Stimulated activated CD4-positive, alpha-beta T cell treated with anti-CD3 and anti-CD28 coated beads, Interleukin-15, amount 100 ng/mL, for 24 hours (primary cell): ENCODE measurements around the gene F8A2.
"Not testable (repeated sequence)": the region's sequence is repeated elsewhere in the genome, so short reads cannot be mapped to it uniquely, and the experiment has no call there.

ENCODE experiments used
- DNase-seq: peaks from one replicate; pipeline ENCODE4 v3.0.0-alpha.2; 2020

The F8A2 gene

DNA sequence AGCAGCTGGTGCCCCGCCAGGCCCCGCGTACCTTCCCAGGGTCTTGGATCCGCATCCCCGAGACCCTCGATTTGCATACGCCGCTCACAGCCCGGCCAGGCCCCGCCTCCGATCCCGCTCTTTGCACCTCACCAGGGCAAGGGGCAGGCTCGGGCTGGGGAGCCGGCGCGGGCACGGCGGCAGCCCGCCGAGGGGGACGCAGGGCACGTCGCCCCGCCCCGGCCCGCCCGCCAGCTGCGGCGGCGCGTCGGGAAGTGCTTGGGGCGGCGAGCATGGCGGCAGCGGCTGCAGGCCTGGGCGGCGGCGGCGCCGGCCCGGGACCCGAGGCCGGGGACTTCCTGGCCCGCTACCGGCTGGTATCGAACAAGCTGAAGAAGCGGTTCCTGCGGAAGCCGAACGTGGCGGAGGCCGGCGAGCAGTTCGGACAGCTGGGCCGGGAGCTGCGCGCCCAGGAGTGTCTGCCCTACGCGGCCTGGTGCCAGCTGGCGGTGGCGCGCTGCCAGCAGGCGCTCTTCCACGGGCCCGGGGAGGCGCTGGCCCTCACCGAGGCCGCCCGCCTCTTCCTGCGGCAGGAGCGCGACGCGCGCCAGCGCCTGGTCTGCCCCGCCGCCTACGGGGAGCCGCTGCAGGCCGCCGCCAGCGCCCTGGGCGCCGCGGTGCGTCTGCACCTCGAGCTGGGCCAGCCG lies at the start of gene F8A2:
Gene F8A2 (plus strand): TSS at position 253 of the 686 bp plus-strand sequence. CDS start 20 bp downstream, at position 273.
- DNase-seq = not testable (repeated sequence)

GRCh38 chrX:155333544-155334100 lies 48.3 kb upstream of the F8A2 start:
- DNase-seq = no peak

DNA sequence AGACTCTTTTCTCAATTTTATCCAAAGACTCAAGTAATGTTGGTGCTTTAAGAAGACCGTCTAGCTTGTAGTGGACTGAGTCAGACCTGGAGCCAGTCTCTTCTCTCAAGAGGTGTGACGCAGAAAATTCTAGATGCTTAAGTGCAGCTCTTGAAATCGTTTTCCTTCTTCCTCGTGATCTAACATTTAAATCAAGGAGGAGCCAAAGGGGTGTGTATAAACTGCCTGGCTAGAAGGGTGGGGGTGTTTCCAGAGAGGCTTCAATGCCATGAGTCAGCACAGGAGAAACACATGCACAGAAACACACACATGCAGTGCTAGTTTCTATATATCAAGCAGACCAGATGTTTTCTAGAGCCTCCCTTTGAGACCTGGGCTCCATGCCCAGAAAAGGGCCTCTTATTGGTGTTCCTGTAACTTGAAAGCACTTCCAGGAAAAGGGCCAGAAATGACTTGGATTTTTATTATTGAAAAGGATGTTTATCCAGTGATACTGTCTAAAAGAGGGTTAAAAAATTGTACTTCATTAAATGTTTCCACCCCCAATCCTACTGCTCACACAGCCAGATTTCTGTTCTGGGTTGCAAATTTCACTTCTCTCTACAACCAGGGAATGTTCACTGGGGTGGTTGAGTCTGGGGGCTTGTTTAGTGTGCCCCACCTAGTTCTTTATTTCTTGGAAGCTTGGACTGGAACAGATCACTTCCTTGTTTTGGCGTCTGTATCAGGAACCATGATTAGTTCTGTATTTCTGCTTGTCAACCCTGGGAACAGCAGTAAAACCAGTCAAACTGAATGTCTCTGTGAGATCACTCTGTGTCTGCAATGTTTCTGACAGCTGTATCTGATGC lies 47.2 kb upstream of the F8A2 start, which contains the start of gene CLIC2:
Gene CLIC2 (minus strand): TSS at position 129 of the 851 bp plus-strand sequence. CDS start 187 bp downstream, outside the sequence.
- DNase-seq = no peak

GRCh38 chrX:155335337-155335712 lies 46.6 kb upstream of the F8A2 start:
- DNase-seq = not testable (repeated sequence)

DNA sequence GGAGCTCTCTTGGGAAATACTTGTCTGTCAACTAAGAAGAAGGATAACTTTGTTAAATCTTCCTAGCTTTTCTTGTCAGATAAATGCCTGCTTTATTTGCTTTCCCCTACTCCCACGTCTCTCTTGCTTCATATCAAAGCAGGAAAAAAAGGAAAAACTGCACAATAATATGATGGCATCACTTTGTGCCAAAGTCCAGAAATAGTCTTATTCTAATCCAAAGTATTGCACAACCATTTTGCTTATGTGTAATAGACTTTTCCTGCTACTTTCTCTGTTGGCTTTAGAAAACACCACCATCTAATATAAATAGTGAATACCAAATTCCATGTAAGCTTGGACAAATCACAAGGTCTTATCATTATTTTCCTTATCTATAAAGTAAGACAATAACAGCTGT lies 36.2 kb upstream of the F8A2 start:
- DNase-seq = not testable (repeated sequence)

- not testable (repeated sequence) for DNase-seq
Observed at GRCh38 chrX:155349448-155349847, 32.4 kb upstream of the F8A2 start.

DNA sequence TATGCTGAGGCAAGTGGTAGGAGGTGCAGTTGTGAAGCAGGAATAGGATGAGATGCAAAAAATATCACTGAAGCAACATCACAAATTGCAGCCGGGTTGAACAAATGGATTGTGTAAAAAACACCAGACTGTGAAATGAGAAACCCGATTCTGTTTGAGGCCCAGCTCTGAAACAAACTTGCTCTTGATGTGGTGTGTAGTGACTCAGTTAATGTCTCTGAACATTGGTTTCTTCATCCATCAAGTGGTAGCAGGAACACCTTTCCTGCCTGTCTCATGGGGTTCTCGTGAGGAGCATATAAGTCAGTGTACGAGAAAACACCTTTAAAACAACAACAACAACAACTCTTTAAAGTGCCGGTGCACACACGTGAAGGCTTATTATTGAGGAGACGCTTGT lies 18.2 kb upstream of the F8A2 start:
- not testable (repeated sequence) for DNase-seq

GRCh38 chrX:155373777-155374458 lies 8.0 kb upstream of the F8A2 start:
- DNase-seq = not testable (repeated sequence)

- DNase-seq = not testable (repeated sequence)
Observed at GRCh38 chrX:155379802-155380201, 2.1 kb upstream of the F8A2 start.

DNA sequence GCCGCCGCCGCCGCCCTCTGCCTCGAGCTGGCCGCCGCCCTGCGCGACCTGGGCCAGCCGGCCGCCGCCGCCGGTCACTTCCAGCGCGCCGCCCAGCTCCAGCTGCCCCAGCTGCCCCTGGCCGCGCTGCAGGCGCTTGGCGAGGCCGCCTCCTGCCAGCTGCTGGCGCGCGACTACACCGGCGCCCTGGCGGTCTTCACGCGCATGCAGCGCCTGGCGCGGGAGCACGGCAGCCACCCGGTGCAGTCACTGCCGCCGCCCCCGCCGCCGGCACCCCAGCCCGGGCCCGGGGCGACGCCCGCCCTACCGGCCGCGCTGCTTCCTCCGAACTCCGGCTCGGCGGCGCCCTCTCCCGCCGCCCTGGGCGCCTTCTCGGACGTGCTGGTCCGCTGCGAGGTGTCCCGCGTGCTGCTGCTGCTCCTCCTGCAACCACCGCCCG lies 653 bp downstream of the F8A2 start:
- DNase-seq = not testable (repeated sequence)

DNA sequence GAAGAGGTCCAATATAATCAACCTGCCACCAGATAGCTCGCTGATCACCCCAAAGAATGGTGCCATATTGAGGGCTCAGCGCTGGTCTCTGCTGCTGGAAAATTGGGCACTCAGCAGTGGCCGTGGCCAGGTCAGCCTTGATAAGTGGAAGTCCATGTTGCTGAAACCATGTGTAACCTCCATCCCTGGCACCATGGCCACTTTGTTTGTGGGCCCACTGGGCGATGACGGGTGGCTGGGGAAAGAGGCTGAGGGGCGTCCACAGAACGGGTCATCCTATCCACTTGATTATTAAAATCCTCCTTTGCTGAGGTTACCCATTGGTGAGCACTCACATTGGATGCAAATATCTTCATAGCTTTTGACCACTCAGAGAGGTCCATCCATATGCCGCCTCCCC lies 7.7 kb downstream of the F8A2 start:
- DNase-seq = no peak

DNA sequence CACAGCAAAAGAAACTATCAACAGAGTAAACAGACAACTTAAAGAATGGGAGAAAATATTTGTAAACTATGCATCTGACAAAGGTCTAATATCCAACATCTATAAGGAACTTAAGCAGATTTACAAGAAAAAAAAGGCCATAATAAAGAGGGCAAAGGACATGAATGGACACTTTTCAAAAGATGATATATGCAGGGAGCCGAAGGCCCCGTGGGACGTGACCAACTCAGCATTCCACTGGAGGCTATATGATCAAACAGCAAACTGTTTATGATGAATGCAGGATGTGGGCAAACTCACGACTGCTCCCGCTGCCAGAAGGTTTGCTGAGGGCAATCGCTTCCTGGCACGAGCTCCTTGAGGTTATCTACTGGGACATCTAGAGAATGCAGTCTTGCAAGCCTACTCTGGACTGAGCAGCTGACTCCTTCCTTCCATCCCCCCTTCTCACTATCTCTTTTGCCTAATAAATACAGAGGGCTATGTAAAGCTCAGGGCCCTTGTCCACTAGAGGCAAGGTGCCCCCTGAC lies 12.9 kb downstream of the F8A2 start:
- DNase-seq = peak; percentile 2

DNA sequence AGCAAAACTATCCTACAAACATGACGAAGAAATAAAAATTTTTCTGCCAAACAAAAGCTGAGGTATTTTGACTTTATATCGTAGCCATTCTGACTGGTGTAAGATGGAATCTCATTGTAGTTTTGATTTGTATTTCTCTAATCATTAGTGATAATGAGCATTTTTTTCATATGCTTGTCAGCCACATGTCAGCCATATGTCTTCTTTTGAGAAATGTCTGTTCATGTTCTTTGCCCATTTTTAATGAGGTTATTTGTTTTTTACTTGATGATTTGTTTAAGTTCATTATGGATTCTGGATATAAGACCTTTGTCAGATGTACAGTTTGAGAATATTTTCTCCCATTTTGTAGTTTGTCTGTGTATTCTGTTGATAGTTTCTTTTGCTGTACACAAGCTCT lies 24.5 kb downstream of the F8A2 start:
- no peak for DNase-seq

- DNase-seq = no peak
Observed at GRCh38 chrX:155417769-155418168, 35.9 kb downstream of the F8A2 start.
